ENCODE data around the gene THUMPD3.

GRCh38 chr3:9379327-9379726 is 16.5 kb downstream of the THUMPD3 start:
- TF ChIP-seq POLR2AphosphoS5 (IDR thresholded peaks at IDR 0.05) (no peak), CTCF (IDR thresholded peaks at IDR 0.05) (no peak), EP300 (IDR thresholded peaks at IDR 0.05; ENCODE audit: low read depth) (no peak)

All from transverse colon (tissue), 4 donors.